ENCODE data around the gene MTMR12.

DNA sequence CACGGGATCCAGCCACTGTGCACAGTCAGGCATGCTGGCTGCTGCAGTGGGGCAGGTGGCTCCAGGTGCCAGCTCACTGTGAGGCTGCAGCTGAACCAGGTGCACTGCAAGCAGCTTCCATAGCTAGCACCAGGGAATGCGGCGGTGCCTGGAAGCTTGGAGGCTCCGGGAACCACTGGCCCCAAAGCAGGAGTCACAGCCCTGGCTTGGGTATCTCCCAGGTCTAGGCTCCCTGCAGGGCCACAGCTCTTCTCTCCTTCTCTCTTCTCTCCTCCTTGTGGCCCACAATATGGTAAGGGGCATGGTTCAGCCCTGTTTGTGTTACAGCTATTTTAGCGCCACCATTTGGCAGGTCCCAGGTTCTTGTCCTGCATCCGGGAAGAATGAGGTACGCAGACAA, 6.7 kb upstream of the MTMR12 start:
- TF ChIP-seq, protein P1, sequence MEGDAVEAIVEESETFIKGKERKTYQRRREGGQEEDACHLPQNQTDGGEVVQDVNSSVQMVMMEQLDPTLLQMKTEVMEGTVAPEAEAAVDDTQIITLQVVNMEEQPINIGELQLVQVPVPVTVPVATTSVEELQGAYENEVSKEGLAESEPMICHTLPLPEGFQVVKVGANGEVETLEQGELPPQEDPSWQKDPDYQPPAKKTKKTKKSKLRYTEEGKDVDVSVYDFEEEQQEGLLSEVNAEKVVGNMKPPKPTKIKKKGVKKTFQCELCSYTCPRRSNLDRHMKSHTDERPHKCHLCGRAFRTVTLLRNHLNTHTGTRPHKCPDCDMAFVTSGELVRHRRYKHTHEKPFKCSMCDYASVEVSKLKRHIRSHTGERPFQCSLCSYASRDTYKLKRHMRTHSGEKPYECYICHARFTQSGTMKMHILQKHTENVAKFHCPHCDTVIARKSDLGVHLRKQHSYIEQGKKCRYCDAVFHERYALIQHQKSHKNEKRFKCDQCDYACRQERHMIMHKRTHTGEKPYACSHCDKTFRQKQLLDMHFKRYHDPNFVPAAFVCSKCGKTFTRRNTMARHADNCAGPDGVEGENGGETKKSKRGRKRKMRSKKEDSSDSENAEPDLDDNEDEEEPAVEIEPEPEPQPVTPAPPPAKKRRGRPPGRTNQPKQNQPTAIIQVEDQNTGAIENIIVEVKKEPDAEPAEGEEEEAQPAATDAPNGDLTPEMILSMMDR (IDR thresholded peaks at IDR 0.05): no peak
- TF ChIP-seq POLR2A (IDR thresholded peaks at IDR 0.05): no peak
